ENCODE results near the gene DBN1. TPM values are rescaled to one million over a fixed set of nuclear protein-coding genes. Genes with fewer than 3 reads are reported as not detected.

The DBN1 gene
- total and polyA plus RNA-seq, 9 donors, result 97.3 to 295 (median 267) TPM

- H3K27me3 ChIP-seq (ENCODE audit: control insufficient read depth, insufficient read depth, low read length), result peaks cover 17% of the 10 kb centered on the region
- DNase-seq, result no peak
- H3K9me3 ChIP-seq (replicated peaks; ENCODE audit: control insufficient read depth, low read depth, low read length), result no peaks in the 10 kb centered on the region
- peaks cover 45% of the 10 kb centered on the region for H3K36me3 ChIP-seq (ENCODE audit: control insufficient read depth, insufficient read depth, low read length)
- H3K4me3 ChIP-seq (ENCODE audit: low read length), result no peak overlapping the region
- WGBS (ENCODE audit: insufficient coverage), result 15% methylated on average over 3 of the region's 12 CpGs
- H3K27ac ChIP-seq (ENCODE audit: low read length), result peak overlapping the region; percentile 74
- H3K4me1 ChIP-seq (ENCODE audit: control insufficient read depth, insufficient read depth, low read length), result peaks cover 47% of the 10 kb centered on the region
These were observed 16.9 kb downstream of the DBN1 start for GRCh38 chr5:177456591-177456964.

GRCh38 chr5:177455661-177456590 is 17.5 kb downstream of the DBN1 start:
- Histone ChIP-seq H3K4me1 (ENCODE audit: control insufficient read depth, insufficient read depth, low read length) (peaks cover 44% of the 10 kb centered on the region), H3K9me3 (replicated peaks; ENCODE audit: control insufficient read depth, low read depth, low read length) (no peaks in the 10 kb centered on the region), H3K36me3 (ENCODE audit: control insufficient read depth, insufficient read depth, low read length) (peaks cover 42% of the 10 kb centered on the region), H3K27me3 (ENCODE audit: control insufficient read depth, insufficient read depth, low read length) (peaks cover 17% of the 10 kb centered on the region), H3K27ac (ENCODE audit: low read length) (peak overlapping the region; percentile 55), H3K4me3 (ENCODE audit: low read length) (peak overlapping the region; percentile 51)
- WGBS (ENCODE audit: insufficient coverage), result under 1% methylated on average over 53 of the region's 76 CpGs
- DNase-seq, result peak; percentile 93

- peak; percentile 83 for DNase-seq
- H3K9me3 ChIP-seq (replicated peaks; ENCODE audit: control insufficient read depth, low read depth, low read length), result no peaks in the 10 kb centered on the region
- under 1% methylated on average over 80 of the region's 80 CpGs for WGBS (ENCODE audit: insufficient coverage)
- peaks cover 36% of the 10 kb centered on the region for H3K36me3 ChIP-seq (ENCODE audit: control insufficient read depth, insufficient read depth, low read length)
- H3K4me1 ChIP-seq (ENCODE audit: control insufficient read depth, insufficient read depth, low read length), result peaks cover 47% of the 10 kb centered on the region
- H3K27ac ChIP-seq (ENCODE audit: low read length), result peak overlapping the region; percentile 51
- H3K27me3 ChIP-seq (ENCODE audit: control insufficient read depth, insufficient read depth, low read length), result peaks cover 24% of the 10 kb centered on the region
- peak overlapping the region; percentile 51 for H3K4me3 ChIP-seq (ENCODE audit: low read length)
These were observed 18.3 kb downstream of the DBN1 start for GRCh38 chr5:177455036-177455660.

- peaks cover 47% of the 10 kb centered on the region for H3K4me1 ChIP-seq (ENCODE audit: control insufficient read depth, insufficient read depth, low read length)
- DNase-seq, result peak; percentile 93
- peaks cover 29% of the 10 kb centered on the region for H3K36me3 ChIP-seq (ENCODE audit: control insufficient read depth, insufficient read depth, low read length)
- no peak overlapping the region for H3K27ac ChIP-seq (ENCODE audit: low read length)
- peaks cover 27% of the 10 kb centered on the region for H3K27me3 ChIP-seq (ENCODE audit: control insufficient read depth, insufficient read depth, low read length)
- no peaks in the 10 kb centered on the region for H3K9me3 ChIP-seq (replicated peaks; ENCODE audit: control insufficient read depth, low read depth, low read length)
- peak overlapping the region; percentile 51 for H3K4me3 ChIP-seq (ENCODE audit: low read length)
- under 1% methylated on average over 84 of the region's 84 CpGs for WGBS (ENCODE audit: insufficient coverage)
These were observed 18.9 kb downstream of the DBN1 start for GRCh38 chr5:177454397-177455035.

- Histone ChIP-seq H3K9me3 (replicated peaks; ENCODE audit: control insufficient read depth, low read depth, low read length) (no peaks in the 10 kb centered on the region), H3K27me3 (ENCODE audit: control insufficient read depth, insufficient read depth, low read length) (peaks cover 29% of the 10 kb centered on the region), H3K27ac (ENCODE audit: low read length) (no peak overlapping the region), H3K4me3 (ENCODE audit: low read length) (peak overlapping the region; percentile 51), H3K4me1 (ENCODE audit: control insufficient read depth, insufficient read depth, low read length) (peaks cover 47% of the 10 kb centered on the region), H3K36me3 (ENCODE audit: control insufficient read depth, insufficient read depth, low read length) (peaks cover 23% of the 10 kb centered on the region)
- DNase-seq, result peak; percentile 74
- 1% methylated on average over 25 of the region's 31 CpGs for WGBS (ENCODE audit: insufficient coverage)
These were observed 19.5 kb downstream of the DBN1 start for GRCh38 chr5:177453852-177454396.

GRCh38 chr5:177452688-177453638 is 20.5 kb downstream of the DBN1 start:
- Histone ChIP-seq H3K27ac (ENCODE audit: low read length) (no peak overlapping the region), H3K9me3 (replicated peaks; ENCODE audit: control insufficient read depth, low read depth, low read length) (no peaks in the 10 kb centered on the region), H3K4me1 (ENCODE audit: control insufficient read depth, insufficient read depth, low read length) (peaks cover 45% of the 10 kb centered on the region), H3K4me3 (ENCODE audit: low read length) (no peak overlapping the region), H3K36me3 (ENCODE audit: control insufficient read depth, insufficient read depth, low read length) (peaks cover 14% of the 10 kb centered on the region), H3K27me3 (ENCODE audit: control insufficient read depth, insufficient read depth, low read length) (peaks cover 38% of the 10 kb centered on the region)
- DNase-seq, result no peak
- 94% methylated on average over 7 of the region's 17 CpGs for WGBS (ENCODE audit: insufficient coverage)

- Histone ChIP-seq H3K9me3 (replicated peaks; ENCODE audit: control insufficient read depth, low read depth, low read length) (no peaks in the 10 kb centered on the region), H3K27ac (ENCODE audit: low read length) (no peak overlapping the region), H3K4me1 (ENCODE audit: control insufficient read depth, insufficient read depth, low read length) (peaks cover 41% of the 10 kb centered on the region), H3K36me3 (ENCODE audit: control insufficient read depth, insufficient read depth, low read length) (no peaks in the 10 kb centered on the region), H3K4me3 (ENCODE audit: low read length) (no peak overlapping the region), H3K27me3 (ENCODE audit: control insufficient read depth, insufficient read depth, low read length) (peaks cover 50% of the 10 kb centered on the region)
- DNase-seq, result peak; percentile 57
- WGBS (ENCODE audit: insufficient coverage), result 79% methylated on average over 8 of the region's 10 CpGs
These were observed 22.6 kb downstream of the DBN1 start for GRCh38 chr5:177450667-177451424.

GRCh38 chr5:177449140-177450061 is 24.0 kb downstream of the DBN1 start:
- Histone ChIP-seq H3K27ac (ENCODE audit: low read length) (no peak overlapping the region), H3K4me1 (ENCODE audit: control insufficient read depth, insufficient read depth, low read length) (peaks cover 36% of the 10 kb centered on the region), H3K9me3 (replicated peaks; ENCODE audit: control insufficient read depth, low read depth, low read length) (no peaks in the 10 kb centered on the region), H3K4me3 (ENCODE audit: low read length) (no peak overlapping the region), H3K27me3 (ENCODE audit: control insufficient read depth, insufficient read depth, low read length) (peaks cover 65% of the 10 kb centered on the region), H3K36me3 (ENCODE audit: control insufficient read depth, insufficient read depth, low read length) (no peaks in the 10 kb centered on the region)
- WGBS (ENCODE audit: insufficient coverage), result 80% methylated on average over 16 of the region's 18 CpGs
- no peak for DNase-seq
